GM23248 (cell line): ENCODE data around the gene LIMS2. TPM values are rescaled to one million over a fixed set of nuclear protein-coding genes. Genes with fewer than 3 reads are reported as not detected.

Experiments
- DNase-seq: peaks from one replicate; pipeline ENCODE4 v3.0.0-alpha.2; 2015
- H2AFZ ChIP-seq: fragments of 200-600 bp; sonication (generic); 2 replicates; pipeline ENCODE4 v1.6.1; 2016; ENCODE audit warnings: antibody characterized with exemption
- H3F3A ChIP-seq: fragments of 200-600 bp; sonication (generic); 2 replicates; pipeline ENCODE4 v1.6.1; 2016; ENCODE audit warnings: mild to moderate bottlenecking, antibody characterized with exemption, mixed run types; ENCODE audit not compliant: insufficient read depth
- H3K27ac ChIP-seq: fragments of 200-600 bp; sonication (generic); 2 replicates; pipeline ENCODE4 v1.5.1; 2016; ENCODE audit warnings: mild to moderate bottlenecking
- H3K27me3 ChIP-seq: fragments of 200-600 bp; sonication (generic); replicated peaks from 2 replicates; pipeline ENCODE4 v1.6.1; 2016; ENCODE audit warnings: mild to moderate bottlenecking; ENCODE audit not compliant: insufficient read depth
- H3K36me3 ChIP-seq: fragments of 200-600 bp; sonication (generic); 2 replicates; pipeline ENCODE4 v1.6.1; 2016; ENCODE audit warnings: low read depth, mild to moderate bottlenecking
- H3K4me1 ChIP-seq: fragments of 200-600 bp; sonication (generic); 2 replicates; pipeline ENCODE4 v1.6.1; 2016; ENCODE audit warnings: mild to moderate bottlenecking; ENCODE audit not compliant: insufficient read depth
- H3K4me2 ChIP-seq: fragments of 200-600 bp; sonication (generic); one replicate; pipeline ENCODE4 v1.6.1; 2016; ENCODE audit warnings: mild to moderate bottlenecking; ENCODE audit not compliant: unreplicated experiment
- H3K4me3 ChIP-seq: fragments of 200-600 bp; sonication (generic); 2 replicates; pipeline ENCODE4 v1.5.1; 2016; ENCODE audit warnings: mild to moderate bottlenecking
- H3K79me2 ChIP-seq: fragments of 200-600 bp; sonication (generic); 2 replicates; pipeline ENCODE4 v1.6.1; 2016; ENCODE audit warnings: mild to moderate bottlenecking; ENCODE audit not compliant: insufficient read depth
- H3K9ac ChIP-seq: fragments of 200-600 bp; sonication (generic); 2 replicates; pipeline ENCODE4 v1.6.1; 2016; ENCODE audit warnings: mild to moderate bottlenecking
- H3K9me2 ChIP-seq: fragments of 200-600 bp; sonication (generic); 2 replicates; pipeline ENCODE4 v1.6.1; 2016; ENCODE audit warnings: mixed run types, mild to moderate bottlenecking, moderate library complexity; ENCODE audit not compliant: insufficient read depth
- H3K9me3 ChIP-seq: fragments of 200-600 bp; sonication (generic); one replicate; pipeline ENCODE4 v1.6.1; 2017; ENCODE audit warnings: low read depth
- H4K20me1 ChIP-seq: fragments of 200-600 bp; sonication (generic); 2 replicates; pipeline ENCODE4 v1.6.0; 2016; ENCODE audit not compliant: insufficient read depth
- EZH2 ChIP-seq: fragments of 200-600 bp; sonication (generic); IDR thresholded peaks from 2 replicates; pipeline ENCODE4 v1.6.1; 2018; ENCODE audit warnings: antibody characterized with exemption, mild to moderate bottlenecking; ENCODE audit not compliant: insufficient read depth, poor library complexity, severe bottlenecking
- EZH2phosphoT487 ChIP-seq: fragments of 200-600 bp; sonication (generic); IDR thresholded peaks from 2 replicates; pipeline ENCODE4 v1.6.1; 2018; ENCODE audit warnings: antibody characterized with exemption, moderate library complexity, mild to moderate bottlenecking, low read depth; ENCODE audit not compliant: insufficient read depth
- WGBS, 2 experiments: methylation state at CpG; one replicate each; pipeline ENCODE4 v1.1.6; 2015 to 2017; ENCODE audit warnings: low lambda C conversion rate in 2 of 2, low coverage in 1 of 2; ENCODE audit errors: missing lambda C conversion rate in 2 of 2; 5-methylcytosine and 5-hydroxymethylcytosine counted together
- in situ Hi-C: fragments of 300-500 bp; cut with MboI; formaldehyde crosslinking; loops from 2 replicates; pipeline ENCODE4 v1.15.0; 2020
- polyA plus RNA-seq: library from polyadenylated mRNA; unstranded; fragments of >200 nt; fragmentation: Nextera tagmentation; extraction: Ambion mirVana; gene quantifications from 2 replicates; pipeline ENCODE4 v1.2.1, GENCODE V29; 2016
- total RNA-seq: library from RNA; depleted of rRNA; stranded (reverse); fragments of >200 nt; shearing (Covaris generic); gene quantifications from 2 replicates; pipeline ENCODE4 v1.2.3, GENCODE V29; 2014

LIMS2 gene
- total and polyA plus RNA-seq, 2 experiments from 2014 or later, result 7.2 to 30.4 TPM

DNA sequence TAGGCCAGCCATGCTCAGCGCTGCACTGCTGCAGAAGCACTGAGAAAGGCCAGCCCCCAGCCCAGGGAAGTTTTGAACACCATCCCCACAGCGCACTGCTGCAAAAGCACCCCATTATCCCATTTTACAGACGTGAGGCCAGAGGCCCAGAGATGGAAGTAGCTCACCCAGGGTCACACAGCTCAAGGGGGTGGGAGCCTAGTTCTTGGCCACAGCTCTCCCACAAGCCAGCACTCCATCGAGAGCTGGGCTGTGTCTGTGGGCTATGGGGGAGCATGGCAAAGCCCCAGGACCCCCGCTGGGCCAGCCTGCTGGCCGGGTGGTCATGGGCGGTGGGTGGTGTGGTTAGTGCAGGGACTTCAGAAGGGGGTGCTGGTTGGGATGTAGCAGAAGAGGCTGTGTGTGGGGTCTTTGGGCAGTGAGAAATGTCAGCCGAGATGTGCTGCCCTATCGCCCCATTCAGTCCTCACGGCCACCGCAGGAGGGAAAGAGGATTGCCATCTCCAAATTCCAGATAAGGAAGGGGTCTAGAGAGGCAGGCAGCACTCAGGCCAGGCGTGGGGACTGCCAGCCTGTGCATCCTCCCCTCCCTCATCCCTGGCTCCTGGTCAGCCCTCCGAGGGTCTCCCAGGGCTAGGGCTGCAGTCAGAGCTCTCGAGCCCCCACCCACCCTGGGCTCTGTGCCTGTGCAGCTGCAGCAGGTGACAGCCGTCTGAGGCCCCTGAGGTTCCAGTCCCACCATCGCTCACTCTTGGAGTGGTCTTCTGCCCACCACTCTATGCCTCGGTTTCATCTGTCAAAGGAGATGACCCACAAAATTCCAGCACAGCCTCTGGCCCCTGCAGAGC is 46.3 kb downstream of the LIMS2 start:
- Histone ChIP-seq H3K79me2 (no peaks in the 10 kb centered on the region), H3K9me3 (no peaks in the 10 kb centered on the region), H3K4me3 (no peak overlapping the region), H3K9me2 (no peaks in the 10 kb centered on the region), H3K9ac (no peak overlapping the region), H4K20me1 (no peaks in the 10 kb centered on the region), H3K27ac (no peak overlapping the region), H3K27me3 (no peaks in the 10 kb centered on the region), H3K4me1 (no peaks in the 10 kb centered on the region), H2AFZ (no peak overlapping the region), H3K4me2 (no peak overlapping the region), H3F3A (no peaks in the 10 kb centered on the region), H3K36me3 (no peaks in the 10 kb centered on the region)
- DNase-seq, result no peak
- in situ Hi-C loops, result no loop called here
- TF ChIP-seq EZH2phosphoT487 (no peak), EZH2 (no peak)
- WGBS, 2 experiments, result 68 to 69% methylated on average over 17 of the region's 17 CpGs

DNA sequence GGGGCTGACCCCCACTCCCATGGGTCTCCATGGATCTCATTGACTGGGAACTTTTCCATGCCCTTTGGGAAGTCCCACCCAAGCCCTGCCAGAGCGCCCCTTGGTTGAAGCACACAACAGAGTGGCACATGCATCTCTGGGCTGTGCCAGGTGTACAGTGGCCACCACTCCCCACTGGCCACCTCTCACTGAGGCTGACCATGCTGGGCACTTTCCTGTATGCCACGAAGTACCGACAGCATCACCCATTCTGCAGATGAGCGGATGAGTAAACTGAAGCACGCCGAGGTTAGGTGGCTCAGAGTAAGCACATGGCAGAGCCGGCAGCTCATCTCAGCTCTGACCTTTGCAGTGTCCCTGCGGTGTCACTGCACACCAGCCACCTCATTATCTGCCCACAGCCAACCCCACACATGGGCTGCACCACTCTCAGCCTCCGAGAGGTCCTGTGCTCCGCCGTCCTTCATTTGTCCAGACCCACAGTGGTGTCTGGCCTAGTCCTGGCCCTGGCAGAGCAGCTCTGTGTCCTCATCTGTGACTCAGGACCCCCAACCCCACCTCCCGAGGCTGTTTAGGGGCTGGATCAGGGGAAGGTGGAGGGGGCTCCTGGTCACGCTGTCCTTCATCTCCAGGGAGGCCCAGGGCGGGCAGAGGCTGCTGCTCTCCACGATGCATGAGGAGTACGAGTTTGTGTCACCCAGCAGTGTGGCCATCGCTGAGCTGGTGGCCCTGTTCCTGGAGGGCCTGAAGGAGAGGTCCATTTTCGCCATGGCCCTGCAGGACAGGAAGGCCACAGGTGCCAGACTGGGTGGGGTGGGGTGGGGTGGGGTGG is 47.4 kb downstream of the LIMS2 start:
- H3K27me3 ChIP-seq, result no peaks in the 10 kb centered on the region
- H3K9me2 ChIP-seq, result no peaks in the 10 kb centered on the region
- H3K4me2 ChIP-seq, result no peak overlapping the region
- no peaks in the 10 kb centered on the region for H3F3A ChIP-seq
- H3K9ac ChIP-seq, result no peak overlapping the region
- no peak overlapping the region for H3K27ac ChIP-seq
- no peaks in the 10 kb centered on the region for H3K36me3 ChIP-seq
- H3K4me3 ChIP-seq, result no peak overlapping the region
- DNase-seq, result no peak
- in situ Hi-C loops, result no loop called here
- H2AFZ ChIP-seq, result no peak overlapping the region
- 81 to 86% methylated on average over 15 to 18 of the region's 18 CpGs for WGBS, 2 experiments
- H3K79me2 ChIP-seq, result no peaks in the 10 kb centered on the region
- no peaks in the 10 kb centered on the region for H3K9me3 ChIP-seq
- no peaks in the 10 kb centered on the region for H4K20me1 ChIP-seq
- H3K4me1 ChIP-seq, result no peaks in the 10 kb centered on the region
- TF ChIP-seq EZH2 (no peak), EZH2phosphoT487 (no peak)

DNA sequence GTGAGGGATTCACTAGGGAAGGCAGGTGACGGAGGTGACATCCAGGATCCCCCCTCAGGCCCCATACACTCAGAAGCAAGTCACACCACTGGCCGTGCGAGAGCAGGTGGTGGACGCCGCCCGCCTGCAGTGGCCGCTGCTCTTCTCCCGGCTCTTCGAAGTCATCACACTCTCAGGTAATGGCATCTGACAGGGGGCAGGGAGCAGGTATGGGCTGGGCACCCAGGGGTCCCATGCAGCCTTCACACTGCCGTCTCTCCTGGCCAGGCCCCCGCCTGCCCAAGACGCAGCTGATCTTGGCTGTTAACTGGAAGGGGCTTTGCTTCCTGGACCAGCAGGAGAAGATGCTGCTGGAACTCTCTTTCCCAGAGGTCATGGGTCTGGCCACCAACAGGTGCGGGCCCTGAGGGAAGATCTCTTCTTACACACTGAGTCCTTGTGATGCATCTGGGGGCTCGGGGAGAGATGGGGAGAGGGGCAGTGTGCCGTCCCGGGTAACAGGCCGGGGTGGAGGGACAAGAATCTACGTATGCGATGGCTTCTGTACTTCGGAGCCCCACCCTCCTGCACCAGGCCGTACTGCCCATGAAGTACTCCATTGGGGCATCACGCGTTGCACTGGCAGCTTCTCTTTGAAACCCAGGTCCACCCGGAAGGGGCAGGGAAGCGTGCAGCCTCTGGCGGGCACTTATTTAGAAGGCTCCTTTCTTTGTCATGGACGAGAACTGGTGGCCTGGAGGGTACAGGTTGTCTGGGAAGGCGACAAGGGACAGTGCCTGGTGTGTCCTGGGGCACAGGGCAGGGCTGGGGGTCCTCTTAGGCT is 48.2 kb downstream of the LIMS2 start:
- 79% methylated on average over 27 to 28 of the region's 28 CpGs for WGBS, 2 experiments
- TF ChIP-seq EZH2 (no peak), EZH2phosphoT487 (no peak)
- in situ Hi-C loops, result no loop called here

GRCh38 chr2:127626175-127626574 is 49.2 kb downstream of the LIMS2 start:
- 54 to 64% methylated on average over 12 of the region's 12 CpGs for WGBS, 2 experiments
- no peak overlapping the region for H2AFZ ChIP-seq
- in situ Hi-C loops, result no loop called here

More for the DNA sequence above, 48.2 kb downstream of the LIMS2 start:
- H3K4me3 ChIP-seq, result no peak overlapping the region
- H3K27me3 ChIP-seq, result no peaks in the 10 kb centered on the region
- no peaks in the 10 kb centered on the region for H3K79me2 ChIP-seq
- DNase-seq, result no peak
- no peak overlapping the region for H3K4me2 ChIP-seq
- H3K9me2 ChIP-seq, result no peaks in the 10 kb centered on the region
- no peaks in the 10 kb centered on the region for H3K4me1 ChIP-seq
- no peaks in the 10 kb centered on the region for H3K9me3 ChIP-seq
- H3K36me3 ChIP-seq, result no peaks in the 10 kb centered on the region
- H3F3A ChIP-seq, result no peaks in the 10 kb centered on the region
- no peak overlapping the region for H3K27ac ChIP-seq
- no peak overlapping the region for H2AFZ ChIP-seq
- H3K9ac ChIP-seq, result no peak overlapping the region
- H4K20me1 ChIP-seq, result no peaks in the 10 kb centered on the region

More at GRCh38 chr2:127626175-127626574, 49.2 kb downstream of the LIMS2 start:
- no peaks in the 10 kb centered on the region for H3K79me2 ChIP-seq
- no peak overlapping the region for H3K9ac ChIP-seq
- no peak overlapping the region for H3K4me2 ChIP-seq
- no peaks in the 10 kb centered on the region for H3F3A ChIP-seq
- H3K36me3 ChIP-seq, result no peaks in the 10 kb centered on the region
- DNase-seq, result no peak
- no peak overlapping the region for H3K4me3 ChIP-seq
- no peak overlapping the region for H3K27ac ChIP-seq
- no peaks in the 10 kb centered on the region for H3K27me3 ChIP-seq
- no peaks in the 10 kb centered on the region for H3K9me3 ChIP-seq
- H3K4me1 ChIP-seq, result no peaks in the 10 kb centered on the region
- TF ChIP-seq EZH2 (no peak), EZH2phosphoT487 (no peak)
- H4K20me1 ChIP-seq, result no peaks in the 10 kb centered on the region
- no peaks in the 10 kb centered on the region for H3K9me2 ChIP-seq
